Thyroid gland (tissue), 4 donors: ENCODE data around the gene PCBP1. TPM values are rescaled to one million over a fixed set of nuclear protein-coding genes. Genes with fewer than 3 reads are reported as not detected.
"Not testable (repeated sequence)": the region's sequence is repeated elsewhere in the genome, so short reads cannot be mapped to it uniquely, and the experiment has no call there.

Experiments used
- DNase-seq, 2 donors: peaks; one replicate each; pipeline ENCODE4 v3.0.0-alpha.2; 2019
- H3K27ac ChIP-seq, 3 donors: fragments of 200-600 bp; sonication (generic); 1 replicate in 2 of 3; 2 replicates in 1 of 3; pipeline ENCODE4 v1.5.1; 2016 to 2019; ENCODE audit warnings: mild to moderate bottlenecking in 1 of 3, moderate library complexity in 1 of 3
- H3K27me3 ChIP-seq: fragments of 200-600 bp; sonication (generic); one replicate; pipeline ENCODE4 v1.5.1; 2019
- H3K36me3 ChIP-seq, 2 donors: fragments of 200-600 bp; sonication (generic); one replicate each; pipeline ENCODE4 v1.5.1; 2016 to 2019
- H3K4me1 ChIP-seq, 2 donors: fragments of 200-600 bp; sonication (generic); one replicate each; pipeline ENCODE4 v1.5.1; 2017 to 2019
- H3K4me3 ChIP-seq, 3 donors: fragments of 200-600 bp; sonication (generic); replicated peaks in 1 of 3; 1 replicate in 2 of 3; 2 replicates in 1 of 3; pipeline ENCODE4 v1.5.1; 2016; ENCODE audit warnings: mild to moderate bottlenecking in 1 of 3
- H3K9me3 ChIP-seq: fragments of 200-600 bp; sonication (generic); one replicate; pipeline ENCODE4 v1.5.1; 2017
- POLR2A ChIP-seq, 2 donors: fragments of 450-650 bp; IDR thresholded peaks; one replicate each; pipeline ENCODE4 v1.6.1; 2017; ENCODE audit warnings: antibody characterized with exemption in 2 of 2, mild to moderate bottlenecking in 2 of 2, moderate library complexity in 1 of 2
- WGBS, 2 donors: methylation state at CpG; one replicate each; pipeline ENCODE4 v1.1.5; 2017; 5-methylcytosine and 5-hydroxymethylcytosine counted together
- intact Hi-C: fragments of 100-400 bp; cut with DNase I; formaldehyde crosslinking; loops from one replicate; pipeline ENCODE4 v1.15.1; 2023
- total RNA-seq, 4 donors: library from RNA; depleted of rRNA; stranded (reverse); fragments of >200 nt; gene quantifications; one replicate each; pipeline ENCODE4 v1.2.3, GENCODE V29; 2016
- TF ChIP-seq, protein P1 (sequence below), 6 experiments: fragments of 200-600 bp in 3 of 6; fragments of 450-650 bp in 3 of 6; sonication (generic) in 3 of 6; IDR thresholded peaks; one replicate each; pipeline ENCODE4 v1.5.1; 2016 to 2019; ENCODE audit warnings: antibody characterized with exemption in 6 of 6, mild to moderate bottlenecking in 2 of 6, inconsistent platforms in 1 of 6, moderate library complexity in 1 of 6

Gene PCBP1
- total RNA-seq, 4 donors from 2014 or later = 165 to 215 (median 195) TPM

GRCh38 chr2:70095720-70096670, 8.7 kb downstream of the PCBP1 start:
- TF ChIP-seq POLR2A (IDR thresholded peaks at IDR 0.05) = no peak
- TF ChIP-seq, protein P1, sequence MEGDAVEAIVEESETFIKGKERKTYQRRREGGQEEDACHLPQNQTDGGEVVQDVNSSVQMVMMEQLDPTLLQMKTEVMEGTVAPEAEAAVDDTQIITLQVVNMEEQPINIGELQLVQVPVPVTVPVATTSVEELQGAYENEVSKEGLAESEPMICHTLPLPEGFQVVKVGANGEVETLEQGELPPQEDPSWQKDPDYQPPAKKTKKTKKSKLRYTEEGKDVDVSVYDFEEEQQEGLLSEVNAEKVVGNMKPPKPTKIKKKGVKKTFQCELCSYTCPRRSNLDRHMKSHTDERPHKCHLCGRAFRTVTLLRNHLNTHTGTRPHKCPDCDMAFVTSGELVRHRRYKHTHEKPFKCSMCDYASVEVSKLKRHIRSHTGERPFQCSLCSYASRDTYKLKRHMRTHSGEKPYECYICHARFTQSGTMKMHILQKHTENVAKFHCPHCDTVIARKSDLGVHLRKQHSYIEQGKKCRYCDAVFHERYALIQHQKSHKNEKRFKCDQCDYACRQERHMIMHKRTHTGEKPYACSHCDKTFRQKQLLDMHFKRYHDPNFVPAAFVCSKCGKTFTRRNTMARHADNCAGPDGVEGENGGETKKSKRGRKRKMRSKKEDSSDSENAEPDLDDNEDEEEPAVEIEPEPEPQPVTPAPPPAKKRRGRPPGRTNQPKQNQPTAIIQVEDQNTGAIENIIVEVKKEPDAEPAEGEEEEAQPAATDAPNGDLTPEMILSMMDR (IDR thresholded peaks at IDR 0.05) = no peak
- Histone ChIP-seq H3K4me1 (peaks cover 0 to 10% of the 10 kb centered on the region in 2 donors), H3K4me3 (no peak overlapping the region), H3K27me3 (no peaks in the 10 kb centered on the region), H3K9me3 (no peaks in the 10 kb centered on the region), H3K36me3 (no peaks in the 10 kb centered on the region), H3K27ac (peak overlapping the region; percentile 67 to 71 (median 69))
- no peak for DNase-seq
- WGBS, 2 donors = 90 to 91% methylated on average over 16 of the region's 16 CpGs
- intact Hi-C loops = no loop called here

DNA sequence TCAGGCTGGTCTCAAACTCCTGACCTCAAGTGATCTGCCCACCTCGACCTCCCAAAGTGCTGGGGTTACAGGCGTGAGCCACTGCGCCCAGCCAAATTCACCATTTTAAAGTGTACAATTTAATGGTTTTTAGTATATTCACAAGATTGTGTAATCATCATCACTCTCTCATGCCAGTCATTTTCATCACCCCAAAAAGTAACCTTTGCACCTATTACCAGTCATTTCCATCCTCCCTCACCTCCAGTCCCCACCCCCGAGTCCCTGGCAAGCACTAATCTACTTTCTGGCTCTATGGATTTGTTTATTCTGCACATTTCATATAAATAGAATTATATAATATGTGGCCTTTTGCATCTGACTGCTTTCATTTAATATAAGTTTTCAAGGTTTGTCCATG, 10.8 kb downstream of the PCBP1 start:
- intact Hi-C loops = no loop called here
- H3K9me3 ChIP-seq = no peaks in the 10 kb centered on the region
- H3K27ac ChIP-seq = no peak overlapping the region
- peaks cover 0 to 10% of the 10 kb centered on the region in 2 donors for H3K4me1 ChIP-seq
- H3K27me3 ChIP-seq = no peaks in the 10 kb centered on the region
- H3K4me3 ChIP-seq = no peak overlapping the region
- TF ChIP-seq, protein P1 (IDR thresholded peaks at IDR 0.05) = no peak
- TF ChIP-seq POLR2A (IDR thresholded peaks at IDR 0.05) = no peak
- WGBS, 2 donors = 95 to 97% methylated on average over 4 of the region's 4 CpGs
- DNase-seq = no peak
- no peaks in the 10 kb centered on the region for H3K36me3 ChIP-seq

GRCh38 chr2:70099270-70099669, 12.0 kb downstream of the PCBP1 start:
- TF ChIP-seq POLR2A (IDR thresholded peaks at IDR 0.05) = no peak
- TF ChIP-seq, protein P1 (IDR thresholded peaks at IDR 0.05) = no peak
- no peak for DNase-seq
- Histone ChIP-seq H3K4me1 (peaks cover 0 to 10% of the 10 kb centered on the region in 2 donors), H3K27me3 (no peaks in the 10 kb centered on the region), H3K36me3 (no peaks in the 10 kb centered on the region), H3K4me3 (no peak overlapping the region), H3K9me3 (no peaks in the 10 kb centered on the region), H3K27ac (no peak overlapping the region)
- 98% methylated on average over 2 of the region's 2 CpGs for WGBS, 2 donors
- intact Hi-C loops = no loop called here

DNA sequence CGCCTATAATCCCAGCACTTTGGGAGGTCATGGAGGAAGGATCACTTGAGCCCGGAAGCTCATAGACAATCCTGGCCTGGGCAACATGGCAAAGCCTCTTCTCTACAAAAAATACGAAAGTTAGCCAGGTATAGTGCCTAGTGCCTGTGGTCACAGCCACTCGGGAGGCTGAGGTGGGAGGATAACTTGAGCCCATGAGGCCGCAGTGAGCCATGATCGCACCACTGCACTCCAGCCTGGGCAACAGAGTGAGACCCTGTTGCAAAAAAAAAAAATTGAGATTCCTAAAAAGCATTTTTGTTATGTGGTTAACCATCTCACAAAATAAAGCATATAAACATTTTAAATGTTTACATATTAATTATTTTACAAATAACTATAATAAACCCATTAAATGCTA, 13.9 kb downstream of the PCBP1 start:
- Histone ChIP-seq H3K9me3 (no peaks in the 10 kb centered on the region), H3K4me1 (peaks cover 0 to 5% of the 10 kb centered on the region in 2 donors), H3K36me3 (no peaks in the 10 kb centered on the region), H3K4me3 (no peak overlapping the region), H3K27ac (no peak overlapping the region), H3K27me3 (no peaks in the 10 kb centered on the region)
- no peak for DNase-seq
- intact Hi-C loops = no loop called here
- TF ChIP-seq, protein P1 (IDR thresholded peaks at IDR 0.05) = no peak
- no peak for TF ChIP-seq POLR2A (IDR thresholded peaks at IDR 0.05)
- WGBS, 2 donors = 95 to 99% methylated on average over 6 of the region's 6 CpGs

- H3K9me3 ChIP-seq, H3K27me3 ChIP-seq, DNase-seq, intact Hi-C loops, H3K27ac ChIP-seq, H3K4me1 ChIP-seq, H3K4me3 ChIP-seq, H3K36me3 ChIP-seq: not testable (repeated sequence)
- WGBS, 2 donors = 89 to 94% methylated on average over 11 of the region's 11 CpGs
Observed at GRCh38 chr2:70101686-70102085, 14.4 kb downstream of the PCBP1 start.

- intact Hi-C loops, H3K9me3 ChIP-seq, H3K4me1 ChIP-seq, H3K27me3 ChIP-seq, H3K4me3 ChIP-seq, H3K27ac ChIP-seq, H3K36me3 ChIP-seq, DNase-seq: not testable (repeated sequence)
- WGBS, 2 donors = 90 to 96% methylated on average over 29 of the region's 29 CpGs
Observed at GRCh38 chr2:70102323-70102905, 15.1 kb downstream of the PCBP1 start.
